ENCODE results near the gene OLFML2A.
"Not testable (repeated sequence)": the region's sequence is repeated elsewhere in the genome, so short reads cannot be mapped to it uniquely, and the experiment has no call there.

Gene OLFML2A

GRCh38 chr9:124776954-124777648 lies at the start of gene OLFML2A:
Gene OLFML2A, plus strand, starts transcription at chr9:124777133. Its CDS starts 138 bp downstream, at chr9:124777271.
- DNase-seq (ENCODE audit: low spot score) = peak; percentile 78

- no peak for DNase-seq (ENCODE audit: low spot score)
Observed at GRCh38 chr9:124730772-124731171, 46.2 kb upstream of the OLFML2A start.

DNA sequence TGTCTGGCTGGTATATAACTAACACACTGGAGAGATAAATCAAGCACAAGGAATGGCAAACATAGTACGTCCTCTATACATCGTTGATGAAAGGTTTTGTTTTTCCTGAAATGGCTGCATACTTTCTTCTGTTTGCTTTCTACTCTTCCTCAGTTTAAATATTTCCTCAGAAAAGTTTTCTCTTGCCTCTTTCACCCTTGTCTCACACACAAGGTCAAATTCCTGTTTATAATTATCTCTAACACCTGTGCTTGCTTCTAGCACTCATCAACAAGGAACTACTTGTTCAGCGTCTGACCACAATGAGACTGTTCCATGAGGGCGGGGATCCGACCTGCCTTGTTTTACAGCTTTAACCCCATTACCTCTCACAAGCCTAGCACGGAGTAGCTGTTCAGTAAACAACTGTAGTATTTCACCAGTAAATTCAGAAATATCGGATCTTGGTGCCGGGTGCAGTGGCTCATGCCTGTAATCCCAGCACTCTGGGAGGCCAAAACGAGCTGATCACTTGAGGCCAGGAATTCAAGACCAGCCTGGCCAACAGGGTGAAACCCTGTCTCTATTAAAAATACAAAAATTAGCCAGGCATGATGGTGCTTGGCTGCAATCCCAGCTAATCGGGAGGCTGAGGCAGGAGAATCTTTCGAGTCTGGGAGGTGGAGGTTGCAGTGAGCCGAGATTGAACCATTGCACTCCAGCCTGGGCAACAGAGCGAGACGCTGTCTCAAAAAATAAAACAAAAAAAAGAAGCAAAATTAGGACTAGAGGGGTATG lies 42.8 kb upstream of the OLFML2A start:
- no peak for DNase-seq (ENCODE audit: low spot score)

GRCh38 chr9:124734741-124735083 lies 42.2 kb upstream of the OLFML2A start:
- DNase-seq (ENCODE audit: low spot score) = not testable (repeated sequence)

GRCh38 chr9:124735121-124735520 lies 41.8 kb upstream of the OLFML2A start:
- DNase-seq (ENCODE audit: low spot score) = no peak

- not testable (repeated sequence) for DNase-seq (ENCODE audit: low spot score)
Observed at GRCh38 chr9:124738075-124738474, 38.9 kb upstream of the OLFML2A start.

DNA sequence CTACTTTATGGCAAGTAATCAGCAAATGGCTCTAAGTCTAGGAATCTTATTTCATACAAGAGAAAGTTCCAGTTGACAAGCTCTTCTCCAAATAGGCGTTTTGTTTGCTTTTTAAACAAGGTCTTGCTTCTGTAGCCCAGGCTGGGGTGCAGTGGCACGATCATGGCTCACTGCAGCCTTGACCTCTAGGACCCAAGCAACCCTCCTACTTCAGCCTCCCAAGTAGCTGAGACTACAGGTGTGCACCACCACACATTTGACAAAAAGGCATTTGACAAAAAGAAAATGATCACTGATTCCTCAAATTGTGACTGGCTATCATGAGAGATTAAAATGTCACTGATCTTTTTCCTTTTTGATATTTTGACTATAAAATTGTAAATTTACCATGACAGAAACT lies 37.6 kb upstream of the OLFML2A start:
- no peak for DNase-seq (ENCODE audit: low spot score)

DNA sequence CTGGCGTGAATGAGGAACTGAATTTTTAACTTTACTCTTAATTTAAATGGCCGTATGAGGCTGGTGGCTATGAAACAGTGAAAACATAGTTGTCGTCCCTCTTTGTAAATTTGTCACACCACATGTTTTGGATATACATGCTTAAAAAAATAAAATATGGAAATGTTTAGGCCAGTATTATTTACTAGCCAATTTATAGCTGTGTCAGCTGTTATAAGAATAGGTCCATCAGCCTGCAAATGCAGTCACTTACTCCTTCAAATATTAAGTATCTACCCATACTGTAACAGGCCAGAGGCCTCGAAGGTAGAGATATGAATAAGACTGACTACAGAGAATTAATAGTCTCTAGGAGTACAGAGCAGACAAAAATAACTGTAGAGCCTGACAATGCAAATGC lies 35.8 kb upstream of the OLFML2A start:
- no peak for DNase-seq (ENCODE audit: low spot score)

- no peak for DNase-seq (ENCODE audit: low spot score)
Observed at GRCh38 chr9:124741662-124742061, 35.3 kb upstream of the OLFML2A start.

GRCh38 chr9:124742940-124743339 lies 34.0 kb upstream of the OLFML2A start:
- DNase-seq (ENCODE audit: low spot score) = no peak

DNA sequence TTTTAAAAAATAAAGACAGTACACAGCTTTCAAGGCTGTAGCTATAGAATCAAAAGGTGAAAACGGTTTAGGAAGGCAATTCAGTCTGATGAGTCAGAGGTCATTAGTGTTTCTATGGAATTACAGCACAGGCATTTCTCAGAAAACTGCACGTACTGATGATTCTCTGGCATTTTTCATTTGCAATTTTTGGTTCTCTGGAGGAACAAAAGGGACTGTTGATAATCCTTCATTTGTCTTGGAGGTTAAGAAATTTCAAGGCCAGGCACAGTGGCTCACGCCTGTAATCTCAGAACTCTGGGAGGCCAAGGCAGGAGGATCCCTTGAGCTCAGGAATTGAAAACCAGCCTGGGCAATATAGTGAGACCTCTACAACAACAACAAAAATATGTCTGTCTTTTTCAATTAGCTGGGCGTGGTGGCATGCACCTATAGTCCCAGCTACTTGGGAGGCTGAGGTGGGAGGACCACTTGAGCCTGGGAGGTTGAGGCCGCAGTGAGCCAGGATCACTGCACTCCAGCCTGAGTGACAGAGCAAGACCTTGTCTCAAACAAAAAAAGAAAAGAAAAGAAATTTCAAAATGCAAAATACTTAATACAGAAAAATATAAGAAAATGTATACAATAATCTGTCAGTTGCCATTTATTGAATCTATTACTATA lies 33.1 kb upstream of the OLFML2A start:
- DNase-seq (ENCODE audit: low spot score) = no peak

- no peak for DNase-seq (ENCODE audit: low spot score)
Observed at GRCh38 chr9:124747065-124747464, 29.9 kb upstream of the OLFML2A start.

- DNase-seq (ENCODE audit: low spot score) = no peak
Observed at GRCh38 chr9:124749284-124749683, 27.6 kb upstream of the OLFML2A start.

GRCh38 chr9:124749781-124750180 lies 27.2 kb upstream of the OLFML2A start:
- DNase-seq (ENCODE audit: low spot score) = no peak

DNA sequence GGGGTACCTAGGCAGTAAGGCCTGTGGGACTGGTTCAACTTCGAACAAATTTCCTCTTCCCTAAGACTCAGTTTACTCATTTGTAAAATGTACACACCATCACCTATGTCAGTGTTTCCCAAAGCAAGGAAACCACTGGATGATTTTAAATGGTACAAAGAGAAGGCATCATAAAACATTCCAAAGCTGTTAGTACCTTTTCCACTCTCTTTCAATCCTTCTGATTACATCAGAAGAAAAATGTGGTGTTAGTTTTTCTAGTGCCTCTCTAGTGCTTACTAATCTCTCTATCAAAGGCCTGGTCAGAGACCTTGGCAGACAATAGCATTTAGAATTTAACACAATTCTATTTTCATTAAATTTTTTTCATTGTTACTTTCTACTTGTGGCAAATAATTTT lies 24.0 kb upstream of the OLFML2A start:
- no peak for DNase-seq (ENCODE audit: low spot score)

GRCh38 chr9:124754289-124754688 lies 22.6 kb upstream of the OLFML2A start:
- no peak for DNase-seq (ENCODE audit: low spot score)

DNA sequence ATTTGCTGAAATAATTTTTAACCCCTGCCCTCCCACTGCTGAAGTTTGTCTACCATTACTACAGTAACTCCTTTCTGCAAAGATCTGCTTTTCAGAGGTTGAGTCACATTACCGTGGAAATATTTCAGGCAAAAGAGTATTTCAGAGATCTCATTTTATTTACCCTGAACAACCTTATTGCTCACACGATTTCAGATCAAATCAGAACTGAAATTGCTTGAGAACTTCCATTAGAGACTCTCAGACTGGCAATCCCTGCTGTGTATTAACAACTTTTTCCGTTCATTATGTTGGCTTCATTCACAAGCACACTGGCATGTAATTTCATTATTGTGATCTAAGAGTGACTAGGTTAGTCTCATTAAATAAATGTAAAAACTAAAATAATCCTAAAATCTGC lies 21.9 kb upstream of the OLFML2A start:
- no peak for DNase-seq (ENCODE audit: low spot score)

GRCh38 chr9:124756011-124756410 lies 20.9 kb upstream of the OLFML2A start:
- DNase-seq (ENCODE audit: low spot score) = no peak

GRCh38 chr9:124757616-124758015 lies 19.3 kb upstream of the OLFML2A start:
- DNase-seq (ENCODE audit: low spot score) = no peak

DNA sequence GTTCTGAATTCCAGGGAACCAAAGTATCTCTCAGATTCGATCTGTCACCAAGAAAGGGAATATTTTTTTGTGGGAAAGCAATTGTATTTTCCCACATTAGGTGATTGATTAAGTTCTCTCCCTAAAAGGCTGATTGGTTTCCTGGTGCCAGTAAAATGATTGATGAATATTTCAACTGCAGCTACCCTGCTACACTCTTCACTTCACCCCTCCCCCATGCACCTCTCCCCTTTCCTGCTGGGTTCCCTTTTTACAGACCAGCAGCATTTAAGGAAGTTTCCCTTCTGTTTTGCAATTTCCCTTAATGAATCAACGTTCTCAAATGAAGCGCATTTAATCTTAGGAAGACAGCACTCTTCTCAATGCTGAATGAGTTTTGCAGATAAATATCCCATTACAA lies 18.9 kb upstream of the OLFML2A start:
- DNase-seq (ENCODE audit: low spot score) = no peak

GRCh38 chr9:124758691-124759090 lies 18.2 kb upstream of the OLFML2A start:
- DNase-seq (ENCODE audit: low spot score) = no peak

- no peak for DNase-seq (ENCODE audit: low spot score)
Observed at GRCh38 chr9:124759327-124759726, 17.6 kb upstream of the OLFML2A start.

GRCh38 chr9:124760719-124761118 lies 16.2 kb upstream of the OLFML2A start:
- DNase-seq (ENCODE audit: low spot score) = peak; percentile 76
